ENCODE results near the gene UMOD.

DNA sequence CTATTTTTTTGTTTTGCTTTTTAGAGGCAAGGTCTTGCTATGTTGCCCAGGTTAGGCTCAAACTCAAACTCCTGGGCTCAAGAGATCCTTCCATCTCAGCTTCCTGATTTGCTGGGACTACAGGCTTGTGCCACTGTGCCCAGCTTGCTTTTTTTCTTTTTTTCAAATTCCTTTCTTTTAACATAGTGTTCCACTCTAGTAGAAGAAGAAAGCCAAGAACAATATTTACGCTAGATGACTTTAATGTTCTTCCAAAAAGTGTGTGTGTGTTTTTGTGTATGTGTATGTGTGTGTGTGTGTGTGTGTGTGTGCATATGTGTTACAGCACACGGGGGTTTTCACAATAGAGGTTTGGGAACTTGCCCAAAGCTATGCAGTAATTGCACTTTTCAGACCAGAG lies 10.7 kb upstream of the UMOD start:
- TF ChIP-seq POLR2AphosphoS5 (IDR thresholded peaks at IDR 0.05) (no peak), POLR2A (IDR thresholded peaks at IDR 0.05) (no peak), EP300 (IDR thresholded peaks at IDR 0.05) (no peak)
- TF ChIP-seq, protein P1, sequence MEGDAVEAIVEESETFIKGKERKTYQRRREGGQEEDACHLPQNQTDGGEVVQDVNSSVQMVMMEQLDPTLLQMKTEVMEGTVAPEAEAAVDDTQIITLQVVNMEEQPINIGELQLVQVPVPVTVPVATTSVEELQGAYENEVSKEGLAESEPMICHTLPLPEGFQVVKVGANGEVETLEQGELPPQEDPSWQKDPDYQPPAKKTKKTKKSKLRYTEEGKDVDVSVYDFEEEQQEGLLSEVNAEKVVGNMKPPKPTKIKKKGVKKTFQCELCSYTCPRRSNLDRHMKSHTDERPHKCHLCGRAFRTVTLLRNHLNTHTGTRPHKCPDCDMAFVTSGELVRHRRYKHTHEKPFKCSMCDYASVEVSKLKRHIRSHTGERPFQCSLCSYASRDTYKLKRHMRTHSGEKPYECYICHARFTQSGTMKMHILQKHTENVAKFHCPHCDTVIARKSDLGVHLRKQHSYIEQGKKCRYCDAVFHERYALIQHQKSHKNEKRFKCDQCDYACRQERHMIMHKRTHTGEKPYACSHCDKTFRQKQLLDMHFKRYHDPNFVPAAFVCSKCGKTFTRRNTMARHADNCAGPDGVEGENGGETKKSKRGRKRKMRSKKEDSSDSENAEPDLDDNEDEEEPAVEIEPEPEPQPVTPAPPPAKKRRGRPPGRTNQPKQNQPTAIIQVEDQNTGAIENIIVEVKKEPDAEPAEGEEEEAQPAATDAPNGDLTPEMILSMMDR (IDR thresholded peaks at IDR 0.05): no peak

All from upper lobe of left lung (tissue), 4 donors.